Vagina (tissue), 2 donors: ENCODE measurements around the gene SMC4.

Experiments
- POLR2A ChIP-seq, 2 donors: fragments of 450-650 bp; IDR thresholded peaks; one replicate each; pipeline ENCODE4 v1.6.1; 2017; ENCODE audit warnings: antibody characterized with exemption in 2 of 2, mild to moderate bottlenecking in 2 of 2, moderate library complexity in 2 of 2
- POLR2AphosphoS5 ChIP-seq, 2 donors: sonication (generic); formaldehyde crosslinking; IDR thresholded peaks; one replicate each; pipeline ENCODE4 v1.9.0; 2017; ENCODE audit warnings: antibody characterized with exemption in 2 of 2, mild to moderate bottlenecking in 2 of 2, low read depth in 1 of 2; ENCODE audit not compliant: insufficient read depth in 1 of 2
- TF ChIP-seq, protein P1 (sequence below), 3 experiments: fragments of 450-650 bp in 2 of 3; fragments of 200-600 bp in 1 of 3; sonication (generic) in 1 of 3; IDR thresholded peaks; one replicate each; pipeline ENCODE4 v1.5.1; 2017 to 2019; ENCODE audit warnings: antibody characterized with exemption in 3 of 3, mild to moderate bottlenecking in 2 of 3, moderate library complexity in 2 of 3

DNA sequence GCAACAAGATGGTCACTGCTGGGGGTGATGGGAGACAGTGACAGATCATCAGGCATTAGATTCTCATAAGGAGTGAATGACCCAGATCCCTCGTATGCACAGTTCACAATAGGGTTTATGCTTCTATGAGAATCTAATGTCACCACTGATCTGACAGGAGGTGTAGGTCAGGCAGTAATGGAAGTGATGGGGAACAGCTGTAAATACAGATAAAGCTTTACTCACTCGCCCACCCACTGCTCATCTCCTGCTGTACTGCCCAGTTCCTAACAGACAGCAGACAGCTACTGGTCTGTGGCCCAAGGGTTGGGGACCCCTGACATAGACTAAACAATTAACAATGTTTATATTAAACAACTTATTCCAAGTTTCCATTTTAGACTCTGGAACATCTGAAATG is 25.8 kb upstream of the SMC4 start:
- no peak for TF ChIP-seq POLR2AphosphoS5 (IDR thresholded peaks at IDR 0.05; ENCODE audit: insufficient read depth in 1 of 2, low read depth in 1 of 2)
- TF ChIP-seq, protein P1, sequence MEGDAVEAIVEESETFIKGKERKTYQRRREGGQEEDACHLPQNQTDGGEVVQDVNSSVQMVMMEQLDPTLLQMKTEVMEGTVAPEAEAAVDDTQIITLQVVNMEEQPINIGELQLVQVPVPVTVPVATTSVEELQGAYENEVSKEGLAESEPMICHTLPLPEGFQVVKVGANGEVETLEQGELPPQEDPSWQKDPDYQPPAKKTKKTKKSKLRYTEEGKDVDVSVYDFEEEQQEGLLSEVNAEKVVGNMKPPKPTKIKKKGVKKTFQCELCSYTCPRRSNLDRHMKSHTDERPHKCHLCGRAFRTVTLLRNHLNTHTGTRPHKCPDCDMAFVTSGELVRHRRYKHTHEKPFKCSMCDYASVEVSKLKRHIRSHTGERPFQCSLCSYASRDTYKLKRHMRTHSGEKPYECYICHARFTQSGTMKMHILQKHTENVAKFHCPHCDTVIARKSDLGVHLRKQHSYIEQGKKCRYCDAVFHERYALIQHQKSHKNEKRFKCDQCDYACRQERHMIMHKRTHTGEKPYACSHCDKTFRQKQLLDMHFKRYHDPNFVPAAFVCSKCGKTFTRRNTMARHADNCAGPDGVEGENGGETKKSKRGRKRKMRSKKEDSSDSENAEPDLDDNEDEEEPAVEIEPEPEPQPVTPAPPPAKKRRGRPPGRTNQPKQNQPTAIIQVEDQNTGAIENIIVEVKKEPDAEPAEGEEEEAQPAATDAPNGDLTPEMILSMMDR (IDR thresholded peaks at IDR 0.05) = no peak
- TF ChIP-seq POLR2A (IDR thresholded peaks at IDR 0.05) = no peak
